Liver (tissue), 3 donors: Measurements from ENCODE around the gene MKNK1.

Experiments
- EGR1 ChIP-seq, 2 donors: IDR thresholded peaks; 2 replicates each; pipeline ENCODE4 v1.6.1; 2016 to 2018; ENCODE audit warnings: antibody characterized with exemption in 2 of 2, low read depth in 2 of 2
- FOXA1 ChIP-seq: IDR thresholded peaks from 2 replicates; pipeline ENCODE4 v1.6.1; 2016; ENCODE audit warnings: antibody characterized with exemption
- GABPA ChIP-seq, 2 donors: IDR thresholded peaks in 1 of 2; conservative IDR thresholded peaks in 1 of 2; 2 replicates each; pipeline ENCODE4 v1.6.1; 2016; ENCODE audit warnings: antibody characterized with exemption in 2 of 2, mild to moderate bottlenecking in 1 of 2, moderate library complexity in 1 of 2
- HNF4A ChIP-seq, 2 donors: conservative IDR thresholded peaks; 2 replicates each; pipeline ENCODE4 v1.6.1; 2016; ENCODE audit warnings: antibody characterized with exemption in 2 of 2, mild to moderate bottlenecking in 2 of 2
- JUND ChIP-seq, 2 donors: IDR thresholded peaks; 2 replicates each; pipeline ENCODE4 v1.6.1; 2016; ENCODE audit warnings: antibody characterized with exemption in 2 of 2
- RAD21 ChIP-seq, 2 donors: IDR thresholded peaks; 2 replicates each; pipeline ENCODE4 v1.6.1; 2016; ENCODE audit warnings: antibody characterized with exemption in 2 of 2, mild to moderate bottlenecking in 2 of 2
- SP1 ChIP-seq: IDR thresholded peaks from 2 replicates; pipeline ENCODE4 v1.6.1; 2018; ENCODE audit warnings: antibody characterized with exemption, mild to moderate bottlenecking
- TAF1 ChIP-seq: conservative IDR thresholded peaks from 2 replicates; pipeline ENCODE4 v1.6.1; 2016; ENCODE audit warnings: antibody characterized with exemption, mild to moderate bottlenecking
- TF ChIP-seq, protein P1 (sequence below): fragments of 150-350 bp; IDR thresholded peaks from 2 replicates; pipeline ENCODE4 v1.5.1; 2017; ENCODE audit warnings: improper control_type of control experiment, low read depth, low read length; ENCODE audit not compliant: missing input control
- TF ChIP-seq, protein P2 (sequence below): IDR thresholded peaks from 2 replicates; pipeline ENCODE4 v1.6.1; 2016; ENCODE audit warnings: antibody characterized with exemption
- TF ChIP-seq, protein P3 (sequence below): IDR thresholded peaks from 2 replicates; pipeline ENCODE4 v1.6.1; 2016; ENCODE audit warnings: antibody characterized with exemption
- donor health status: healthy.
- donor health status: healthy.

DNA sequence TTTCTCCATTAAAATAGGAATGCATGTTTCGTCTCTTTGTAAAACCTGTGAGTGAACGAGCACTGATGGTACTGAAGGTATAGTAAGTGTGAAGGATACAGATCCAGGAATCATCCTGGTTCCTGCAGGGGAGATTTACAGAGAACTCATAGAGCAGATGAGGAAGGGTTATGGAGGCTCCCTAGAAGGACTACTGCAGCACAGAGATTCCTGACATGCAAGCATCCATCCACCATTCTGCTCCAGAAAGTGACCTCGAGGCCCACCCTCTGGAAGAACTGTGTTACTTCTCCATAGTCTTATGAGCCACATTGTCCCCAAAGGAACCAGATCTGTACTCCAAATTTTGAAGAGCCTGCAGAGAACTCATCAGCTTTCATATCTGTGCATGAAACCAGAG is 14.5 kb downstream of the MKNK1 start:
- TF ChIP-seq, protein P1, sequence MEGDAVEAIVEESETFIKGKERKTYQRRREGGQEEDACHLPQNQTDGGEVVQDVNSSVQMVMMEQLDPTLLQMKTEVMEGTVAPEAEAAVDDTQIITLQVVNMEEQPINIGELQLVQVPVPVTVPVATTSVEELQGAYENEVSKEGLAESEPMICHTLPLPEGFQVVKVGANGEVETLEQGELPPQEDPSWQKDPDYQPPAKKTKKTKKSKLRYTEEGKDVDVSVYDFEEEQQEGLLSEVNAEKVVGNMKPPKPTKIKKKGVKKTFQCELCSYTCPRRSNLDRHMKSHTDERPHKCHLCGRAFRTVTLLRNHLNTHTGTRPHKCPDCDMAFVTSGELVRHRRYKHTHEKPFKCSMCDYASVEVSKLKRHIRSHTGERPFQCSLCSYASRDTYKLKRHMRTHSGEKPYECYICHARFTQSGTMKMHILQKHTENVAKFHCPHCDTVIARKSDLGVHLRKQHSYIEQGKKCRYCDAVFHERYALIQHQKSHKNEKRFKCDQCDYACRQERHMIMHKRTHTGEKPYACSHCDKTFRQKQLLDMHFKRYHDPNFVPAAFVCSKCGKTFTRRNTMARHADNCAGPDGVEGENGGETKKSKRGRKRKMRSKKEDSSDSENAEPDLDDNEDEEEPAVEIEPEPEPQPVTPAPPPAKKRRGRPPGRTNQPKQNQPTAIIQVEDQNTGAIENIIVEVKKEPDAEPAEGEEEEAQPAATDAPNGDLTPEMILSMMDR = no peak
- TF ChIP-seq, protein P2, sequence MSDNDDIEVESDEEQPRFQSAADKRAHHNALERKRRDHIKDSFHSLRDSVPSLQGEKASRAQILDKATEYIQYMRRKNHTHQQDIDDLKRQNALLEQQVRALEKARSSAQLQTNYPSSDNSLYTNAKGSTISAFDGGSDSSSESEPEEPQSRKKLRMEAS = no peak
- no peak for TF ChIP-seq JUND (IDR thresholded peaks at IDR 0.05)
- no peak for TF ChIP-seq HNF4A (conservative IDR thresholded peaks at IDR 0.05)
- TF ChIP-seq EGR1 (IDR thresholded peaks at IDR 0.05; ENCODE audit: low read depth in 2 of 2) = no peak
- TF ChIP-seq FOXA1 = no peak
- no peak for TF ChIP-seq SP1
- TF ChIP-seq GABPA (IDR thresholded peaks at IDR 0.05 in 1 of 2, conservative IDR thresholded peaks at IDR 0.05 in 1 of 2) = no peak
- TF ChIP-seq RAD21 (IDR thresholded peaks at IDR 0.05) = no peak
- TF ChIP-seq, protein P3, sequence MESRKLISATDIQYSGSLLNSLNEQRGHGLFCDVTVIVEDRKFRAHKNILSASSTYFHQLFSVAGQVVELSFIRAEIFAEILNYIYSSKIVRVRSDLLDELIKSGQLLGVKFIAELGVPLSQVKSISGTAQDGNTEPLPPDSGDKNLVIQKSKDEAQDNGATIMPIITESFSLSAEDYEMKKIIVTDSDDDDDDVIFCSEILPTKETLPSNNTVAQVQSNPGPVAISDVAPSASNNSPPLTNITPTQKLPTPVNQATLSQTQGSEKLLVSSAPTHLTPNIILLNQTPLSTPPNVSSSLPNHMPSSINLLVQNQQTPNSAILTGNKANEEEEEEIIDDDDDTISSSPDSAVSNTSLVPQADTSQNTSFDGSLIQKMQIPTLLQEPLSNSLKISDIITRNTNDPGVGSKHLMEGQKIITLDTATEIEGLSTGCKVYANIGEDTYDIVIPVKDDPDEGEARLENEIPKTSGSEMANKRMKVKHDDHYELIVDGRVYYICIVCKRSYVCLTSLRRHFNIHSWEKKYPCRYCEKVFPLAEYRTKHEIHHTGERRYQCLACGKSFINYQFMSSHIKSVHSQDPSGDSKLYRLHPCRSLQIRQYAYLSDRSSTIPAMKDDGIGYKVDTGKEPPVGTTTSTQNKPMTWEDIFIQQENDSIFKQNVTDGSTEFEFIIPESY = no peak
- no peak for TF ChIP-seq TAF1
